A549 treated with CpdA at 1 μM for 4 hours (cell line): ENCODE measurements around the gene OR5K2. TPM values are rescaled to one million over a fixed set of nuclear protein-coding genes. Genes with fewer than 3 reads are reported as not detected.

Experiments
- total RNA-seq: library from RNA; stranded (reverse); fragments of 200-300 nt; extraction: Qiagen RNA extraction; gene quantifications from 5 replicates; pipeline ENCODE4 v1.2.3, GENCODE V29; 2022; ENCODE audit warnings: low read depth

OR5K2 gene
- total RNA-seq: not detected in 5 replicates

DNA sequence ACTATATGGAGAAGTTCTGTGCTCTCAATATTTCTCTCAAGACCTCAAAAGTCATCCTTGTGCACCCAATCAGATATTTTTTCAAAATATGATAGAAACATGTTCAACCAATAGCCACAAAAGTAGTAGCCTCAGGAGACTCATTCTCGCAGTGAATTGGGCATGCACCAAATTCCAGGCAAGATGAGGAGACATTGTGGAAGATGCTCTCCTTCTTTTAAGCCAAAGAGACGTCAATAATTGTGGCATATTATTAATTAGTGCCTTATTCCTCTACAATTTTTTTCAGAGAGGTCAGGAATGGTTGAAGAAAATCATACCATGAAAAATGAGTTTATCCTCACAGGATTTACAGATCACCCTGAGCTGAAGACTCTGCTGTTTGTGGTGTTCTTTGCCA, at the start of gene OR5K2:
Gene OR5K2, plus strand, starts transcription at position 301 of the 400 bp plus-strand sequence. Its CDS starts 0 bp downstream, at position 301.

GRCh38 chr3:98462901-98463300, 34.6 kb upstream of the OR5K2 start, which contains the start of gene OR5K1:
TSS of gene OR5K1 (plus strand) at chr3:98463201. CDS start at chr3:98469577, 6,376 bp downstream.

DNA sequence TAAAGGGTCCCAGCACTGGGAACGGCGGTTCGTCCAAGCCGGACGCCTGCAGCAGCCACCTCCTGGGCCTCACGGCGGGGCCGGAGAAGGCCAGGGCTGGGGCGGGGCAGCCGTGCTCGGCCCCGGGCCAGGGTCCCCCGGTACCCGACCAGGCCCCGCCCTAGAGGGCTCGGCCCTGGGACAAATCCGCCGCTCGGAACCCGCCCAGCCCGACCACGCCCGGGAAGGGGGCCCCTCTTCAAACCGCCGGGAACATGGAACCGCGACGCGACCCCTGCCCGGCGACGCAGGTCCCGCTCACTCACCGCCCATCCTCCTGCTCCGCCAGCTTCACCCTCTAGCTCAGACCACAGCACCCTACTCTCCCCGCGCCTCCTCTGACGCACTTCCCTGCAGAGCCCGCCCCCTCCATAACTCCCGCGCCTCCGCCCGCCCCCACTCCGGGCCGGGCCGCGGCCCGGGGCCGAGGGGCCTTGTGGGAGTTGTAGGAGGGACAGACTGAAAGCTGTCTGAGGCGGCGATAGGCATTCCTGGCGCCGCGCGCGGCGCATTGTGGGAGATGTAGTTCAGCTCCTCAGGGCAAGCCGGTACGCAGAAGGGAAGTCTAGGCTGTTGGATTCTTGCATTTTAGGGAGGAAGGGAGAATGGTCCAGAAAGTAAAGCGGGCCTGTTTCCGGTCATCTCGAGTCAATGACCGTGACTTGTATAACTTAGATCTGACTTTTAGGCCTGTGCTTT, 25.2 kb downstream of the OR5K2 start, which contains the start of gene CLDND1:
Gene CLDND1, minus strand, starts transcription at position 359 of the 738 bp plus-strand sequence. CDS start 1,478 bp downstream, outside the sequence.

GRCh38 chr3:98531622-98532274, 34.3 kb downstream of the OR5K2 start, which contains the start of gene GPR15:
TSS of gene GPR15 (plus strand) at chr3:98531978. CDS start at chr3:98532034, 56 bp downstream.

Other genes starting within 250 kb of the OR5K2 start
- not detected in 5 replicates for gene OR5H6, start 233.4 kb upstream of the OR5K2 start, total RNA-seq
- gene OR5H2, start 215.2 kb upstream of the OR5K2 start, total RNA-seq: not detected in 5 replicates
- gene OR5K4, start 143.8 kb upstream of the OR5K2 start, total RNA-seq: not detected in 5 replicates
- not detected in 5 replicates for gene OR5K3, start 107.0 kb upstream of the OR5K2 start, total RNA-seq
- not detected in 5 replicates for gene OR5K1, start 34.5 kb upstream of the OR5K2 start, total RNA-seq
- gene CLDND1, start 25.2 kb downstream of the OR5K2 start, total RNA-seq: 40.5 to 67.3 TPM (median 58.8 TPM) in 5 replicates
- not detected in 5 replicates for gene GPR15, start 34.3 kb downstream of the OR5K2 start, total RNA-seq
- 21.5 to 25.8 TPM (median 23.2 TPM) in 5 replicates for gene CPOX, start 95.9 kb downstream of the OR5K2 start, total RNA-seq